Measurements from ENCODE around the gene APP.

DNA sequence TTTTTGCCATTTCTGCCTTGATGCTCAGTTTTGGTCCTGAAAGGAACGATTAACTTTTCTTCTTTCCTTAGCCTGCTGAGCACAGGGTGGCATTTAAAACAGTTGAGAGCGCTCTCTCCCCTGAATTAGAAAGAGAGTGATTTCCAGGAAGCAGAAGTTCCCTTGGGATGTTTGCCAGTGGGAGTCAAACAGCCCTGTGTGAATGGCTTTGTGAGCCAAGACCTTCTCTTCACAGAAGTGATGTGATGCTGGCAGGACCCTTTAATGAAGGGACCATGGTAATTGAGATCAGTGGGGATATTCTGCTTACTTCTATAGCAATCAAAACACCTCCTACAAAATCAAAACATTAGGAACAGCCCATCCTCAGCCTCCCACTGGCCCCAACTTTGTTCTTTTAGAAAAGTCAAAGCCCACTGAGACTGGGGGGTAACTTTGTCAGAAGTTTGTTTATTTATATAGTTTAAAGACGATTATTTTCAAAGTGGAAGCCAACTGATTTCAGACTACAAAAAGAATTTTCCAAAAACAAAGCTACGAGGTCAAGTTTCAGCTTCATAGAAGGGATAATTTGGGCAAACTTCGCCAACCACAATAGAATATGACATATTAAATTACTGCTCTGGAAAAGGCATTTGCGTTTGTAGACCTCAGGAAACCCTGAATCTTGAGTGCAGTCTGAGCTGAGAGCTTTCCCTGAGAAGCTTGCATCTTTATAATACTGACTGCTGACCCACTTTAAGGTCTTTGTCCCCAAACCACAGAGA is 313.1 kb downstream of the APP start:
- TF ChIP-seq, protein P1, sequence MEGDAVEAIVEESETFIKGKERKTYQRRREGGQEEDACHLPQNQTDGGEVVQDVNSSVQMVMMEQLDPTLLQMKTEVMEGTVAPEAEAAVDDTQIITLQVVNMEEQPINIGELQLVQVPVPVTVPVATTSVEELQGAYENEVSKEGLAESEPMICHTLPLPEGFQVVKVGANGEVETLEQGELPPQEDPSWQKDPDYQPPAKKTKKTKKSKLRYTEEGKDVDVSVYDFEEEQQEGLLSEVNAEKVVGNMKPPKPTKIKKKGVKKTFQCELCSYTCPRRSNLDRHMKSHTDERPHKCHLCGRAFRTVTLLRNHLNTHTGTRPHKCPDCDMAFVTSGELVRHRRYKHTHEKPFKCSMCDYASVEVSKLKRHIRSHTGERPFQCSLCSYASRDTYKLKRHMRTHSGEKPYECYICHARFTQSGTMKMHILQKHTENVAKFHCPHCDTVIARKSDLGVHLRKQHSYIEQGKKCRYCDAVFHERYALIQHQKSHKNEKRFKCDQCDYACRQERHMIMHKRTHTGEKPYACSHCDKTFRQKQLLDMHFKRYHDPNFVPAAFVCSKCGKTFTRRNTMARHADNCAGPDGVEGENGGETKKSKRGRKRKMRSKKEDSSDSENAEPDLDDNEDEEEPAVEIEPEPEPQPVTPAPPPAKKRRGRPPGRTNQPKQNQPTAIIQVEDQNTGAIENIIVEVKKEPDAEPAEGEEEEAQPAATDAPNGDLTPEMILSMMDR (conservative IDR thresholded peaks at IDR 0.05; ENCODE audit: low read depth, low read length) = no peak
- no peak for TF ChIP-seq EZH2 (IDR thresholded peaks at IDR 0.05; ENCODE audit: low read length, unreplicated experiment)

Measured in PC-3 (cell line).